CD4-positive, alpha-beta T cell treated with Interferon alpha-2 for 1 hour (primary cell): ENCODE measurements around the gene DYDC1.
A peak's percentile ranks its signal among the peaks of the same experiment; 100 is the strongest.
"Not testable (repeated sequence)": the region's sequence is repeated elsewhere in the genome, so short reads cannot be mapped to it uniquely, and the experiment has no call there.

ENCODE experiments used
- DNase-seq, 2 donors: peaks; one replicate each; pipeline ENCODE4 v3.0.0-alpha.2; 2020 to 2022

The DYDC1 gene

DNA sequence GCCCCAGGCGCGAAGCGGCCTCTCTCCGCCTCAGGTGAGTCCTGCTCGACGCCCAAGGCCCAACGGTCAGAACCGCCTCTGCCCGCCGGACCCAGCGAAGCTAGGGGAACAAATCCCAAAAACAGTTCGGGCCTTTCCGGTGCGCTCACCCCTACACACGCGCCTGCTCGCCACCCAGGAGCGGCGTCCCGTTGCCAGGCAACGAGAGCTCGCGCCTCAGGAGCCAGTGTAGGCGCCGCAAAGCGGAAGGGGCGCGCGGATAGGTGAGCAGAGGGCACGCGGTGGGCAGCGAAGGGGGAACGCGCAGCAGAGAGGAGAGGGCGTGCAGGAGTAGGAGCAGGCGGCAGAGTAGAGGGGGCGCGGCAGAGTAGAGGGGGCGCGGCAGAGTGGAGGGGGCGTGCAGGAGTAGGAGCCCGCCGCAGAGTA is at the start of gene DYDC1, which contains the start of gene DYDC2:
Gene DYDC1 (minus strand): TSS at position 193 of the 426 bp plus-strand sequence. CDS start 4,154 bp downstream, outside the sequence.
Gene DYDC2 (plus strand): TSS at position 219 of the 426 bp plus-strand sequence. CDS start 5,663 bp downstream, outside the sequence.
- peak; percentile 13 to 33 for DNase-seq

DNA sequence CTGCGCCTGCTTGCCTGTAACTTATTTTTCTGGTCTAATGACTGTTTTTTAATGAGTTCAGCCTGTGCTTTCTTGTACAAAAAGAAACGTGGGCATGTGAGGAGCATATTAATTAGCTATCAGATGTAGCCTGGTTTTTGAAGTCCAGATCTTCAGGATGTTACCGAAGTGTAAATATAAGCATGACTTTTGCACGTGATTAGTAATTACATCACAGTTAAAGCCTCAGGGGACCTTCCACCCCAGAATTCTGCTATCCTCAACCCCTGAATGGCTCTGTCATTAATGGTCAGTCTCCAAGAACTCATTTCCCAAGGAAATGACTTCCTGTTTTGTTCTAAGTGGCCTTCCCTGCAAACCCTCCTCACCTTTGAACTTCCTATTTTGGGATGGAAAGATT is 49.6 kb upstream of the DYDC1 start:
- no peak for DNase-seq

DNA sequence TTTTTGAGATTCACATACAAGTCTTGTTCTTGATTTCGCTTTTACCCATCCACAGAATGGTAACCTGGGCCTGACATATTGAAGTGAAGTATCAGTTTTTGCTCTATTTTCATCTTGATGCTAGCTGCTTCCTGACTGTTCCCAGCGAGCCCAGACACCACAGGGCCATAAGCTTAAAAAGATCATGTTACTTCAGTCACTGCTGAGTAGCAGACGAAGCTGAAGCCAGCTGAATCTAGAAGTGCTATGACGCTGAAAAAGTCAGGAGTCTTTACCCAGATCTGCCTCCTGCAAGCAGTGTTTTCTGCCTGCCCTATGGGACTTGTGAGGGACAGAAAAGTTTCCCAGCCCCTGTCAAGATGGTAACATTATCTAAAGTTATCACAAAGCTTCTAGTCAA is 49.1 kb upstream of the DYDC1 start:
- DNase-seq: no peak

DNA sequence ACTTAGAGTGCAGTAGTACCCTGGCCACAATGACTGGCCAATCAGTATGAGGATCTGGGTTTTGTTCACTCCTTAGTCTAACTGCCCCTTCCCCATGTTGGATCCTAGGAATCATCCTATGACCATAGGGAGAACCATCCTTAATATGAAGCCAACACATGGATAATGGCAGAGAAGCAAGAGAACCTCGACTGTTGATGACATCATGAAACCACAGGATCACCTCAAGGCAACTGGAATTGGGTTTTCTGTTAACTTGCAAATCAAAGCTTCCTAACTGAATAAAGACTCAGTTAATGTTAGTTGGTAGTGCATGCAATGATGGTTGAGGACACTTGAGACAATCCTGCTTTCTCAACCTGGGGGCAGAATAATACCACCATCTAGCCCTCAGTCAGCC is 48.5 kb upstream of the DYDC1 start:
- DNase-seq: no peak

DNA sequence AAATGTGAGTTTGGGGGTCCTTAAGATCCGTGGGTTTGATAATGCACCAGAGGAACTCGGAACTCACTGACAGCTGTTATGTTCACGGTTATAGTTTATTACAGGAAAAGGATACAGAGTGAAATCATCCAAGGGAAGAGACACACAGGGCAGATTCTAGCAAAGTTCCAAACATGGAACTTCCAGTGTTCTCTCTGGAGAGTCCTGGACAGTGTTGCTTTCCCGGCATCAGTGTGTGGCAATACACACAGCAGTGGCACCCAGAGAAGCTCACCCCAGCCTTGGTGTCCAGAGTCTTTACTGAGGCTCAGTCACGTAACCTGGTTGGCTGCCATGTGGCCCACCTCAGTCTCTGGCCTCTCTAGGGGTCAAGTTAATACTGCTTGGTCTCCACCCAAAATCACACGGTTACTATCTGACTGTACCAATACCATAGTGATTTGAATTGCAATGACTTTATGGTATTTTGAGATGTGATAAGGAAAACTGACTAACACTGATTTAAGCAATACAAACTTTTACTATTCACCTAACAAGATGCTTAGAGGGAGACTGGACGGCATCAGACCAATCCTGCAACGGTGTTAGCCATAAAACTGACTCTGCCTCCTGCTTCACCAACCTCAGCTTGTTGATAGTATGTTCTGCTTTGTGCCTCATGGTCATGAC is 43.7 kb upstream of the DYDC1 start:
- no peak for DNase-seq

DNA sequence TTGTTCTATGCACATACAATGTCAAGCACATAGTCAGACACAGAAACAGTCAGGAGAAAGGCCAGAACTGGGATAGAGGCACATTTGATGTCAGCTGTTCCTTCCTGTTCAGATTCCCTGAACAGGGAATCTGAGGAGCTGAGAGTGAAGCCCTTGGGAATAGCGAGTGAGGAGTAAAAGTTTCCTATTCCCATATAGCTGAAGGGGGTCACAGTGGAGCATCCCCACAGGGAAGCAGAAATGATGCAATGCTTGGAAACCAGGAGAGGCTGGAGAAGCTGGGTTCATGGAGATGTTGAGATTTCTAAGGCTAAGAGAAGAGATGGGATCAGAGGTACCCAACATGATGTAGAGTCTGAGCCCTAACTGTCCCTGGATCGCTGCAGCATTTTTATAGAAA is 40.5 kb upstream of the DYDC1 start:
- DNase-seq: no peak

DNA sequence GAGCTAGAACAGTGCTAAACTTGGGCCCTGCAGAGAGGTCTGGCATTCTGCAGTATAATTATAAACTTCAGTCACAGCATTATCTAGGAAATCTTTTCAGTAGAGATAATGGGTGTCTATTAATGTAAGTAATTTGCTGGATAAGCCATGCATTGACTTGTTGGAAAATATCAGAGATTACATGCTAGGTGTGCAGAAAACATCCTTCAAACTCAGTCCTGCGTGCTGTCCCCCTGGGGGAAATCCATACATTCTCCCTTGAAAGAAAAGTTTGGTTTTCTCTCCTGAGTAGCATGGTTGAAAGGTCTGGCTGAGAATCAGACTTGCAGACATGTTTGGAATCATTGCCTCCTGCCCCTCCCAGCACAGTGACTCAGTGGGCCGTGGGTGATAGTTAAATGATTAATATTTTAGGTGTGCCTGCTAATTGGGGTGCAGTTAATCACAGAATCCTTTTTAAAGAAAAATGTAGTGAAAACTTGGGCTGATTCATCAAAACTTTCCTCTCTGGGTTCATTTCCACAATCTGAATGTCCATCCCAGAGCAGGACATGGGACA is 37.9 kb upstream of the DYDC1 start:
- DNase-seq: no peak

DNA sequence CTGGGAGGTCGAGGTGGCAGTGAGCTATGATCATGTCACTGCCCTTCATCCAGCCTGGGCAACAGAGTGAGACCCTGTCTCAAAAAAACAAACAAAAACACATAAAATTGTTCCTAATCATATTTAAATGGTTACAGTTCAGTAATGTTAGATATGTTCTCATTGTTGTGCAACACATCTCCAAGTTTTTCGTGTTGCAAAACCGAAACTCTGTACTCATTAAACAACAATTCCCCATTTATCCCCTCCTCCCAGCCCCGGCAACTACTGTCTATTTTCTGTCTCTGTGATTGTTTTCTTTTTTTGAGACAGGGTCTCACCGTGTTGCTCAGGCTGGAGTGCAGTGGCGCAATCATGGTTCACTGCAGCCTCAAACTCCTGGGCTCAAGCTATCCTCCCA is 35.7 kb upstream of the DYDC1 start:
- no peak for DNase-seq

DNA sequence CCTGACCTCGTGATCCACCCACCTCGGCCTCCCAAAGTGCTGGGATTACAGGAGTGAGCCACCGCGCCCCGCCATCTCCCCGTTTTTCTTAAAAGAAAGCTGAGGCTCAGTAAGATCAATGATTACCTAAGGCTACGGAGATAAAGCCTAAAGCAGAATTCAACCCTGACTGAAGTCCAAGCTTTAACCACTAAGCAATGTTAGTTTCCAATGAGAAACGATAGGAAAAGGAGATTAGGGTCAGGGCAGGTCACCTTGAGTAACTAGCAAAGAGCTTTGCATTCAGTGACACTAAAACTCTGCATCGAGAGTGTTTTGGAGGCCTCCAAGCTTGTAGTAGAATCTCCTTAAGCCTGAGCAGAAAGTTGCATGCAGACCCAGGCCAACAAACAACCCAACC is 34.2 kb upstream of the DYDC1 start:
- no peak for DNase-seq

DNA sequence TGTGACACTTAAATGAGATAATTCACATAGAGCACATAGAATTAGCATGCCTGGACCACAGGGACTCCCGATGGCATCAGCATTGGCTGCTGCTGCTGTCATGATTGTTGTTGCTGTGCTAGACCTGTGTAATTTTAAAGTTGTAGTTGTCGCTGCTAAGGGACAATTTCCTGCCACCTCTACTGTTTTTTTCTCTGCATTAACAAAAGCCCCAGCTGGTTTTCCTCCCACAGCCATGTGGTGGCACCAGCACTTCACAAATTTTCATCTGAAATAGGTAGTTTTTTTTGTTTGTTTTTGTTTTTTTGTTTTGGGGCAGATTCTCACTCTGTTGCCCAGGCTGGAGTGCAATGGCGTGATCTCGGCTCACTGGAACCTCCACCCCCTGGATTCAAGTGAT is 26.4 kb upstream of the DYDC1 start:
- peak; percentile 47 to 66 for DNase-seq

DNA sequence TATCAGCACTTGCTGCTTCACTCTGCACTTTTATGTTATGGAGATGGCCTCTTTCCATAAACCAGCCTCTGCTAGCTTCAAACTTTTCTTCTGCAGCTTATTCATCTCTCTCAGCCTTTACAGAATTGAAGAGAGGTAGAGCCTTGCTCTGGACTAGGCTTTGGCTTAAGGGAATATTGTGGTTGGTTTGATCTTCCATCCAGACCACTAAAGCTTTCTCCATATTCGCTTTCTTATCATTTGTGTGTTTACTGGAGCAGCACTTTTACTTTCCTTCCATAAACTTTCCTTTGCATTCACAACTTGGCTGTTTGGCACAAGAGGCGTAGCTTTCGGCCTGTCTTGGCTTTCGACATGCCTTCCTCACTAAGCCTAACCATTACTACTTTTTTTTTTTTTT is 23.6 kb upstream of the DYDC1 start:
- DNase-seq: no peak

DNA sequence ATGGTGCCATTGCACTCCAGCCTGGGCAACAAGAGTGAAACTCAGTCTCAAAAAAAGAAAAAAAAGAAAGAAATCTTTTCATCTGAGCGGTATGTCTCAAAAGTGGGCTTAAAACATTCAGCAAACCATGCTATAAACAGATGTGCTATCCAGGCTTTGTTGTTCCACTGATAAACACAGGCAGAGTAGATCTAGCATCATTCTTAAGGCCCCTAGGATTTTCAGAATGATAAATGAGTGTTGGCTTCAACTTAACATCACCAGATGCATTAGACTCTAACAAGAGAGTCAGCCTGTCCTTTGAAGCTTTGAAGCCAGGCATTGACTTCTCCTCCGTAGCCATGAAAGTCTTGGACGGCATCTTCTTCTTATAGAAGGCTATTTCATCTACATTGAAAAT is 23.1 kb upstream of the DYDC1 start:
- DNase-seq: no peak

DNA sequence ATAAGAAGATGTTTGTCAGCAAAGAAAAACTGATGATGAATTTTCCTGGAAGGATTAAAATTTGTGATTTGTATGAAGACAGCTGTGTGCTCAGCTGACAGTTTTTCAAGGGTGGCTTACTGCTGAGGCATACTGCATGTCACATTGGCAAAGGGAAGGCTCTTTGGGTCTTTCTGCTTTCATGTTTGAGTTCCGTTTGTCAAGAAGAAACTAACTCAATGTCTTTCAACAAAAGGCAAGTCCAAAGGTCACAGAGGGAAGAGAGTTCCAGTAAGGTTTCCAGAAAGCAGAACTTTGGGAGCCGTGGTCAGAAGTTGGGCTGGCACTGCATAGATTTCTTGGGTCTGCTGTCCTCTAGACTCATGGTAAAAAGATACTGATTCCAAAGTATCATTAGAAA is 16.9 kb upstream of the DYDC1 start:
- DNase-seq: no peak

DNA sequence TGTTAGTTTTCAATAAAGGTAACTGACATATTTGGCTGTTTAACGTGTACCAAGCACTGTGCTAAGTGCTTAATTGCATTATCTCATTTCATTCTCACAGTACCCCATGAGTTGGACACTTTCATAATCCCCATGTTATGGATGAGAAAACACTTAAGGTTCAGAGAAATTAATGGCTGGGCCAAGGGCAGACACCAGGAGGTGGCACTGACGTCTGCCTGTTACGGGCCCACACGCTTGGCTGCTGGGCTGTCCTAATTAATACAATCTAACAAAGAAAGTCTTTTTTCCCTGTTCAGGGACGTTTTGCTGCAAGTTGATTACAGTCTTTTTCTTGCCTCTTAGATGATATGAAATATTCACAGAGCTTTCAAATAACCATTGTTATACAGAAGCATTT is 16.1 kb upstream of the DYDC1 start:
- no peak for DNase-seq

DNA sequence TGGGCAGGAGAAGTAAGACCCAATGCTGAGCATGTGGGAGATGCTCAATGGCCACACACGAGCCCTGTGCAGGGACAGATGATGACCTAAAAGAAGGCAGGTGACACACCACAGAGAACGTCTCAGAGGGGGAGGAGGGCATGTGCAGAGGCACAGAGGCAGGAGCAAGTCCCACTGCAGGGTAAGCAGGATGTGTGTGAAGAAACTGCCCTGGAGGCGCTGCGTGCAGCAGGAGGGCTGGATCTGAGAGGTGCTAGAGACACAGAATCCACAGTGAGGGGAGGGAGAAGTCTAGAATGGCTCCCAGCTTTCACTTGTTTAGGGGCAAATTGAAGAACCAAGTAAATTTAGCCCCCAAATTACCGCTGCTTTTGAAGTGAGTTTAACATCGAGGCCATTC is 14.9 kb upstream of the DYDC1 start:
- no peak for DNase-seq

DNA sequence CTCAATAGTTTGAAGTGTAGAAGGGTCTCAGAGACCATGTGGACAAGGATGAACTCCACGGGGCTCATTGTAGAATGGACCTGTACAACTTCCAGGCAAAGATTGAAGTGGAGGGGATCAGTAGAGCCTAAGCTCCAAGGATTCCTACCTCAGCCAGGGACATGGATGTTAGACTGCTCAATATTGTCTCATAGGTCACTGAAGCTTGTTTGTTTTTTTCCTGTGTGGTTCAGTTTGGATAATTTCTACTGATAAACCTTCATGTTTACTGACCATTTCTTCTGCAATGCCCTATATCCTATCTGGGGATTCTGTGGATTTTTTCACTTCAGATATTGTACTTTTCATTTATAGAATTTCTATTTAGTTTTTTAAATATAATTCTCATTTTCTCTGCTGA is 9.0 kb upstream of the DYDC1 start:
- no peak for DNase-seq

DNA sequence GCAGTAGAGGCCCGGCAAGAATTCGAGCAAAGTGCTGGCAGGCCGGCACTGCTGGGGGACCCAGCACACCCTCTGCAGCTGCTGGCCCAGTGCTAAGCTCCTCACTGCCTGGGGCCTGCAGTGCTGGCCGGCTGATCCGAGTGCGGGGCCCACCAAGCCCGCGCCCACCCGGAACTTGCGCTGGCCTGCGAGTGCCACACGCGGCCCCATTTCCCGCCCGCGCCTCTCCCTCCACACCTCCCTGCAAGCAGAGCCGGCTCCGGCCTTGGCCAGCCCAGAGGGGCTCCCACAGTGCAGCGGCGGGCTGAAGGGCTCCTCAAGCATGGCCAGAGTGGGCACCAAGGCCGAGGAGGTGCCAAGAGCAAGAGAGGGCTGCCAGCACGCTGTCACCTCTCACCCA is 3.1 kb upstream of the DYDC1 start:
- DNase-seq: no peak

DNA sequence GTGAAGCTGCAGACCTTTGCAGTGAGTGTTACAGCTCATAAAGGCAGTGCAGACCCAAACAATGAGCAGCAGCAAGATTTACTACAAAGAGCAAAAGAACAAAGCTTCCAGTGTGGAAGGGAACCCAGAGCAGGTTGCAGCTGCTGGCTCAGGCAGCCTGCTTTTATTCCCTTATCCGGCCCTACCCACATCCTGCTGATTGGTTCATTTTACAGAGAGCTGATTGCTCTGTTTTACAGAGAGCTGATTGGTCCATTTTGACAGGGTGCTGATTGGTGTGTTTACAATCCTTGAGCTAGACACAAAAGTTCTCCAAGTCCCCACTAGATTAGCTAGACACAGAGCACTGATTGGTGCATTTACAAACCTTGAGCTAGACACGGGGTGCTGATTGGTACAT is 2.4 kb upstream of the DYDC1 start:
- DNase-seq: not testable (repeated sequence)

DNA sequence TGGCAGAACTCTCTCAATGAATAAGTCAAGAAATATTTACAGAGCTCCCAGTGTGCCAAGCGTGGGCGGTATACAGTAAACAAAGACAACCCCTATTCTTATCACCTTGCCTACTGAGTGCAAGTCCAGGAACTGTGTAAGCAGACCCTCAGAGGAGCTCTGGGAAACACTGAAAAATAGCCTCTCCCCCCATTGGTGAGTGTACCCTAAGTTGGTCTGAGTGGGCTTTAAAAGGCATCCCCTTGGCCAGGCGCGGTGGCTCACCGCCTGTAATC is 1.2 kb upstream of the DYDC1 start:
- no peak for DNase-seq

DNA sequence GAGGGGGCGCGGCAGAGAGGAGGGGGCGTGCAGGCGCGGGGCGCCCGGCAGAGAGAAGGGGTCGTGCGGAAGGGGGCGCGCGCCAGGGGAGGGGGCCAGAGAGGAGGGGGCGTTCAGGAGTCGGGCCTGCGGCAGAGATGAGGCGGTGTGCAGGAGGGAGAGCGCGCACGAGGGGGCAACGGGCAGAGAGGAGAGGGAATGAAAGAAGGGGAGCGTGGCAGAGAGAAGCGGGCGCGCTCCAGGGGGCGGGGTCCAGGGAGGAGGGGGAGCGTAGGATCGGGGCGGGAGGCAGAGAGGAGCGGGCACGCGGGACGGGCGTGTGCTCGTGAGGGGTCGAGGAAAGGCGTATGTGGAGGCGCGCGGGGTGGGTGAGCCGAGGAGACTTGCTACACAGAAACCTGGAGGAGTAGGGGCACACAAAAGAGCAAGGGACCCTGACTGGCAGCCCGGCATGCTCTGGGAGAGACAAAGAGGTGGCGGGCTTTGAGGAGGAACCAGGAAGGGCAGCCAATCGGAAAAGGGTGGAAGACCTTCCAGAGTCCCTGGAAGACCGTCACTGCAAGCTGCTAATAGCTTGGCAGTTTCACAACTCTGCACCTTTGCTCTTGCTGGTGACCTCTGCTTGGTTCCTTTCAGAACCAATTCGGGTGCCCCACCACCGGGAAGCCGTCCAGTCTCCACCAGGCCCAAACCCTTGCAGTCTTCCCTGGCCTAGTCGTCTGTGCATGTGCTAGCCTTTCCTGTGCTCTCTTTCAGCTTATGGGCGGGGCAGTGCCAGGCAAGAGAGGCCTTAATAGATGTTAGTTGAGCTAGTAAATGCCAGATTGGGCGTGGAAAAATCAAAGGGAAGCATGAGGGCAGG is 665 bp upstream of the DYDC1 start:
- no peak for DNase-seq

DNA sequence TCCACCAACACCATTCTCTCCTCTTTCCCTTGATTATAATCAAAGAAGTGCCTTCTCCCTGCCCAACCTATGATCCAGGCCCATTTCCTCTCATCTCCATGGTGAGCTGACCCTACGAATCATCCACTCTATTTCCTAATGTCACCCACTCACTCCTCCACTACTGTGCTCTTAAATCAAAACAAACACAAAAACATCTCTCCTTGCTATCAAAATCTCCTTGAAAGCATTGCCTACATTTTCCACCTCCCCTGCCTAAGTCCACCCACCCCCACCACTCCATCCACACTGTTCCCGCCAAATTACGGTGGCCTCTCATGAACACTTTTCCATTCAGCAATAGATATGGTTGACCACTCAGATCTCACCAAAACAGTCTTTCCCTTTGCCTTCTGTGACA is 5.3 kb downstream of the DYDC1 start:
- DNase-seq: no peak

DNA sequence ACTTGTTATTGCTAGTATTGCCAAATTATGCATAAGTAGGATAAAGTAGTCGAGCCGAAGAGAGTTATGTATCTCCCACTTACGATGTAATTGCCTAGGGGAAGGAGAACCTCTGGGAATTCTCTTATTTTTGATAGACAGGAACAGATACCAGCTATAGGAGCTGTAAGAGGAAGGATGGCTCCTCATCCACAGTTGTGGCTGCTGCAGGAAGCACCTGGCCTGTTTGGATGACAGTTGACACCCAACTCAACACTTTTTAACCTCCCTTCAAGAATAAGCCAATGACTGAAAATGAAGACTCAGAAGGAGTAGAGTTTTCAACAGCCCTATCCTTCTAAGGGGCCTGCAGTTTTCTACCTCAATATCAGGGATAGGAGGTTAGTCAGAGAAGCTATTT is 6.3 kb downstream of the DYDC1 start:
- no peak for DNase-seq

DNA sequence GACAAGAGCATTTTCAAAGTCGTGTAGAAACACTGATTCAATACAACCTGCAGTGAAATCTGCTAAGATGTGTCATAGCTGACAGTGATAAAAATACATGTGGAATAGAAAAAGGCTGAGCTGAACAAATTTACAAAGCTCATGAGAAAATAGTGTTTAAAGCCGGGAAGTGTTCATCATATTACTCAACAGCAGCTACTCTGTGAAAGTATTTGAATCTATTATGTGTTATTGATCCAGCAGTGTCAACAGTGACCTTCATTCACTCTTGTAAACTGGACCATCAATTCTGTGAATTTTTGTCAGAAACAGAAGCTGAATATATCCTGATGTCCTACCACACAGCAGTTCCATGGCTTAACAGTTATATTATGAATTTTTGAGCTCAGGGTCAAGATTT is 11.6 kb downstream of the DYDC1 start:
- DNase-seq: no peak

DNA sequence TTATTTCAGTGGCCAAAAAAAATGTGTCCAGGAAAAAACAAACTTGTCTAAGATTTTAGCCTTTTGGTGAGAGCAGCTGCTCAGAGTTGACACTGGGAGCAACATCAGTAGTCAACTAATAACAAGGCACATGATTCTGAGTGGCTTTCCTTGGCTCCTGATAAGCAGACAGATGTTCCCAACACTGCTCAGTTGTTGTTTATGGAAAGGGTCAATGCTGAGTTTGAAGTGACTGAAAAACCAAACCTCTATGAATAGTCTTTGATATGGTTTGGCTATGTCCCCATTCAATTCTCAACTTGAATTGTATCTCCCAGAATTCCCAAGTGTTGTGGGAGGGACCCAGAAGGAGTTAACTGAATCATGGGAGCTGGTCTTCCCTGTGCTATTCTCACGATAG is 12.3 kb downstream of the DYDC1 start:
- no peak for DNase-seq
